ENCODE results near the gene IRX1. TPM values are rescaled to one million over a fixed set of nuclear protein-coding genes. Genes with fewer than 3 reads are reported as not detected.
A peak's percentile ranks its signal among the peaks of the same experiment; 100 is the strongest.

The IRX1 gene
- total RNA-seq, 1 donor from 2014 or later = not detected

GRCh38 chr5:3650320-3650719 is 54.7 kb downstream of the IRX1 start:
- DNase-seq (ENCODE audit: low spot score) = peak; percentile 9

GRCh38 chr5:3650868-3651267 is 55.2 kb downstream of the IRX1 start:
- DNase-seq (ENCODE audit: low spot score) = peak; percentile 25

Data from ureter (tissue), 1 donor.